Endodermal cell (in vitro differentiated cells): ENCODE results near the gene CERT1. TPM values are rescaled to one million over a fixed set of nuclear protein-coding genes. Genes with fewer than 3 reads are reported as not detected.

Source experiments
- DNase-seq: peaks from one replicate; pipeline ENCODE4 v3.0.0-alpha.2; 2017
- H3K27ac ChIP-seq: 2 replicates; pipeline ENCODE4 v1.5.1; 2013; ENCODE audit warnings: mild to moderate bottlenecking, low read depth, low read length, moderate library complexity
- H3K27me3 ChIP-seq: 2 replicates; pipeline ENCODE4 v1.6.1; 2013; ENCODE audit warnings: mild to moderate bottlenecking, low read length, moderate library complexity; ENCODE audit not compliant: insufficient read depth, control insufficient read depth, poor library complexity, severe bottlenecking
- H3K36me3 ChIP-seq: 2 replicates; pipeline ENCODE4 v1.7.0; 2013; ENCODE audit warnings: mild to moderate bottlenecking, low read length, moderate library complexity; ENCODE audit not compliant: control insufficient read depth, insufficient read depth
- H3K4me1 ChIP-seq: one replicate; pipeline ENCODE4 v1.7.0; 2013; ENCODE audit warnings: low read length; ENCODE audit not compliant: control insufficient read depth, insufficient read depth
- H3K4me3 ChIP-seq: 2 replicates; pipeline ENCODE4 v1.5.1; 2013; ENCODE audit warnings: mild to moderate bottlenecking, low read length, moderate library complexity
- H3K9ac ChIP-seq: 2 replicates; pipeline ENCODE4 v1.6.1; 2013; ENCODE audit warnings: mild to moderate bottlenecking, low read length, moderate library complexity; ENCODE audit not compliant: poor library complexity, severe bottlenecking; ENCODE audit errors: extremely low read depth
- H3K9me3 ChIP-seq: 2 replicates; pipeline ENCODE4 v1.6.1; 2013; ENCODE audit warnings: mild to moderate bottlenecking, low read length, moderate library complexity; ENCODE audit not compliant: control insufficient read depth
- H3K27ac Mint-ChIP-seq: 2 replicates; pipeline ENCODE4 v1.8.0; 2020; ENCODE audit warnings: mixed read lengths
- H3K27me3 Mint-ChIP-seq: 2 replicates; pipeline ENCODE4 v1.8.0; 2021; ENCODE audit warnings: mild to moderate bottlenecking, mixed read lengths; ENCODE audit not compliant: insufficient read depth
- H3K36me3 Mint-ChIP-seq: 2 replicates; pipeline ENCODE4 v1.8.0; 2020; ENCODE audit warnings: low read depth, mixed read lengths
- H3K4me1 Mint-ChIP-seq: 2 replicates; pipeline ENCODE4 v1.8.0; 2020; ENCODE audit warnings: mixed read lengths
- H3K4me3 Mint-ChIP-seq: 2 replicates; pipeline ENCODE4 v1.8.0; 2020; ENCODE audit warnings: mild to moderate bottlenecking, moderate library complexity, mixed read lengths
- H3K9me3 Mint-ChIP-seq: 2 replicates; pipeline ENCODE4 v1.8.0; 2020; ENCODE audit warnings: mild to moderate bottlenecking, mixed read lengths
- CTCF ChIP-seq: fragments of 200-600 bp; sonication (generic); conservative IDR thresholded peaks from 2 replicates; pipeline ENCODE4 v1.5.0; 2021; ENCODE audit warnings: antibody characterized with exemption, mild to moderate bottlenecking
- WGBS, 2 experiments: methylation state at CpG; one replicate each; pipeline versions ENCODE4 v1.1.5 to v1.1.7; 2013; ENCODE audit warnings: missing lambda C conversion rate in 2 of 2, mixed read lengths in 1 of 2; ENCODE audit not compliant: insufficient coverage in 1 of 2, insufficient read length in 1 of 2; 5-methylcytosine and 5-hydroxymethylcytosine counted together
- total RNA-seq, 2 donors: library from RNA; stranded (reverse); fragmentation: NEBNext Ultra II Directional in 1 of 2; extraction: Animal tissue kit (Norgen Biotek cat#: 25700) in 1 of 2; gene quantifications; 2 replicates in 1 of 2; 3 replicates in 1 of 2; pipeline ENCODE4 v1.2.1, GENCODE V29; 2021

Gene CERT1
- total RNA-seq, 2 donors from 2014 or later = 51.0 to 73.5 TPM

GRCh38 chr5:75441560-75441959 lies 69.9 kb downstream of the CERT1 start:
- Histone ChIP-seq H3K4me1 (no peaks in the 10 kb centered on the region), H3K27me3 (no peaks in the 10 kb centered on the region), H3K9ac (no peak overlapping the region), H3K27ac (no peak overlapping the region), H3K4me3 (peak overlapping the region; percentile 9), H3K9me3 (peaks cover 28% of the 10 kb centered on the region), H3K36me3 (peaks cover under 1% of the 10 kb centered on the region)
- 100% methylated on average over 2 of the region's 2 CpGs; no CpG with 5 or more reads in 1 of the 2 experiments for WGBS, 2 experiments
- Mint-ChIP-seq H3K4me3 (no peak overlapping the region), H3K36me3 (peaks cover 24% of the 10 kb centered on the region), H3K9me3 (peaks cover 13% of the 10 kb centered on the region), H3K4me1 (no peaks in the 10 kb centered on the region), H3K27me3 (no peaks in the 10 kb centered on the region), H3K27ac (no peak overlapping the region)
- TF ChIP-seq CTCF = no peak
- DNase-seq = no peak

- no peak for DNase-seq
- Histone ChIP-seq H3K9me3 (peaks cover 16% of the 10 kb centered on the region), H3K4me1 (no peaks in the 10 kb centered on the region), H3K27ac (no peak overlapping the region), H3K4me3 (no peak overlapping the region), H3K9ac (no peak overlapping the region), H3K27me3 (no peaks in the 10 kb centered on the region), H3K36me3 (no peaks in the 10 kb centered on the region)
- Mint-ChIP-seq H3K36me3 (peaks cover 29% of the 10 kb centered on the region), H3K27ac (no peak overlapping the region), H3K9me3 (peaks cover 13% of the 10 kb centered on the region), H3K4me1 (no peaks in the 10 kb centered on the region), H3K27me3 (no peaks in the 10 kb centered on the region), H3K4me3 (no peak overlapping the region)
- TF ChIP-seq CTCF = no peak
- 95% methylated on average over 1 of the region's 2 CpGs; no CpG with 5 or more reads in 1 of the 2 experiments for WGBS, 2 experiments
Observed at GRCh38 chr5:75439276-75439675, 72.2 kb downstream of the CERT1 start.

GRCh38 chr5:75438722-75439121 lies 72.7 kb downstream of the CERT1 start:
- Histone ChIP-seq H3K4me1 (no peaks in the 10 kb centered on the region), H3K4me3 (no peak overlapping the region), H3K9ac (no peak overlapping the region), H3K27me3 (no peaks in the 10 kb centered on the region), H3K36me3 (no peaks in the 10 kb centered on the region), H3K9me3 (peaks cover 16% of the 10 kb centered on the region), H3K27ac (no peak overlapping the region)
- TF ChIP-seq CTCF = no peak
- no peaks in the 10 kb centered on the region for H3K27me3 Mint-ChIP-seq
- no peak overlapping the region for H3K4me3 Mint-ChIP-seq
- peaks cover 13% of the 10 kb centered on the region for H3K9me3 Mint-ChIP-seq
- DNase-seq = no peak
- WGBS, 2 experiments = 80% methylated on average over 1 of the region's 2 CpGs; no CpG with 5 or more reads in 1 of the 2 experiments
- H3K36me3 Mint-ChIP-seq = peaks cover 31% of the 10 kb centered on the region
- no peak overlapping the region for H3K27ac Mint-ChIP-seq
- no peaks in the 10 kb centered on the region for H3K4me1 Mint-ChIP-seq
